HPDE6-E6E7 (cell line): Measurements from ENCODE around the gene KRT28.
A peak's percentile ranks its signal among the peaks of the same experiment; 100 is the strongest.
"Not testable (repeated sequence)": the region's sequence is repeated elsewhere in the genome, so short reads cannot be mapped to it uniquely, and the experiment has no call there.

Experiments
- DNase-seq: peaks from one replicate; pipeline ENCODE4 v3.0.0; 2011; ENCODE audit warnings: missing footprints; ENCODE audit errors: extremely low spot score

Gene KRT28

GRCh38 chr17:40818733-40819527 is 19.2 kb upstream of the KRT28 start:
- peak; percentile 49 for DNase-seq

DNA sequence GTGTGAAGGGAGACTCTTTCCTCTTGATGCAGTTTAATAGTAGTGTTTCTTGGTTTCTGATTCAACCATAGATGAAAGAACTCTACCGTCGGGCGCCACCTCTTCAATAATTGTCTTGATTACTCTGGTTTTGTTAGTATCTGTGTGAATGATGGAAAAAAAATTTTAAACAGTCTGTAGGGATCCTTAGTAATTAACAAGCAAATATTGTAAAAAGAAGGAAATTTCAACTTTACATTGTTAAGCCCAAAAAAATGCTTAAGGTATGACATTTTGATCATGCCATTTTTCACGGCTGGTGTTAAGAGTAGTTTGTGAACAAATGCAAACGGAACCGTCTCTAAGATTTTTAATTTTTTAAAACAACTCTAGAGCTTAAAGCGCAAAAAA is 18.6 kb upstream of the KRT28 start:
- no peak for DNase-seq

DNA sequence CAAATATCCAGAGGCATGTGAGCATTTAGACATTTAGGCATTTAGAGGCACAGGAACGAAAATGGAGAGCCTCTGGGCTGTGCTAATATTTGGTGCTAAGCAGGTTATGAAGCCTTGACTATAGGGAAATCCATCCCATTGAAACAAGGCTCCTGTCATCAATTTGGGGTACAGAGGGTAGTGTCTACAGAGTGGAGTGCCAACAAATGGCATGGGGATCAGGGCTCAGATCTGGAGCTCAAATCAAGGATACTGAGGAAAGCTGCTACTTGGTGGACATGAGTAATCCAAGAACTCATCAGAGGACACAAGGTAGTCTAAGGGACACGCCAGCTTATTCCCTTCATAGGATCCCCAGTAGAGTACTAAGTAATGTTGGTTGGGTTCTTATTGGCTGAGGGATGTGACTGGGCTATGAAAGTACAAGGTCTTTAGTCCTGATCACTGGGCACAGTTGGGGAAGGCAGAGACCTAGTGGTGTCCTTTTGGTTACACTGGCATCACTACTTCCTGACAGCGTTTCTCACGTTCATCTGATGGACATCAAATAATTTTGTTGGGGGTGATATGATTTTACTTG is 17.4 kb upstream of the KRT28 start:
- DNase-seq: no peak

- no peak for DNase-seq
Measured at GRCh38 chr17:40816569-40816968, 16.8 kb upstream of the KRT28 start.

GRCh38 chr17:40815381-40815780 is 15.6 kb upstream of the KRT28 start:
- no peak for DNase-seq

DNA sequence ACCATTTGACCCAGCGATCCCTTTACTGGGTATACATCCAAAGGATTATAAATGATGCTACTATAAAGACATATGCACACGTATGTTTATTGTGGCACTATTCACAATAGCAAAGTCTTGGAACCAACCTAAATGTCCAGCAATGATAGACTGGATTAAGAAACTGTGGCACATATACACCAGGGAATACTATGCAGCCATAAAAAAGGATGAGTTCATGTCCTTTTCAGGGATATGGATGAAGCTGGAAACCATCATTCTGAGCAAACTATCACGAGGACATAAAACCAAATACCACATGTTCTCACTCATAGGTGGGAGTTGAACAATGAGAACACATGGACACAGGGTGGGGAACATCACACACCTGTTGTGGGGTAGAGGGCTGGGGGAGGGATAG is 14.9 kb upstream of the KRT28 start:
- not testable (repeated sequence) for DNase-seq

DNA sequence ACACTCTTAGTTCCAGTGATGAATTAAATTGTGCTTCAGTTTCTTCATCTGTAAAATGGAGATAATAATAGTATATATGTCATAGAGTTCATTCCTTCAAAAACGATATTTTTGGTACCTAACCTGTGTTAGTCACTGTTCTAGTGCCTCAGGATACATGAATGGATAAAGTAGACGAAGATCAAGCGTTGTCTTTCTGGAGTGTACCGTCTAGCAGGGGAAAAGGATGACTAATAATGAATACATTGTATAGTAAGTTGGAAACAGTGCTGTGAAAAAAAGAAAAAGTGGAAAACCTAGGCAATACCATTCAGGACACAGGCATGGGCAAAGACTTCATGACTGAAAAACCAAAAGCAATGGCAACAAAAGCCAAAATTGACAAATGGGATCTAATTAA is 14.0 kb upstream of the KRT28 start:
- peak; percentile 66 for DNase-seq

DNA sequence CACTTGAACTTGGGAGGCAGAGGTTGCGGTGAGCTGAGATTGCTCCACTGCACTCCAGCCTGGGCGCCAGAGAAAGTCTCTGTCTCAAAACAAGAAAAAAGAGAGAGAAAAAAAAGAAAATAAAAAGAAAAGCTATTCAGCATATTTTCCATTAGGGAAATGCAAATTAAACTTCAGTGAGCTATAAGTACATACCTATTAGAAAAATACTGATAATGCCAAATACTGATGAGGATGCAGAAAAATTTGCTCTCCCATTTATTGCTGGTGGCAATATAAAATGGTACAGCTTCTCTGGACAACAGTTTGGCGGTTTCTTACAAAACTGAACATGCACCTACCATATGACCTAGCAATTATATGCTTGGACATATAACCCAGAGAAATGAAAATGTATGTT is 12.9 kb upstream of the KRT28 start:
- DNase-seq: no peak

DNA sequence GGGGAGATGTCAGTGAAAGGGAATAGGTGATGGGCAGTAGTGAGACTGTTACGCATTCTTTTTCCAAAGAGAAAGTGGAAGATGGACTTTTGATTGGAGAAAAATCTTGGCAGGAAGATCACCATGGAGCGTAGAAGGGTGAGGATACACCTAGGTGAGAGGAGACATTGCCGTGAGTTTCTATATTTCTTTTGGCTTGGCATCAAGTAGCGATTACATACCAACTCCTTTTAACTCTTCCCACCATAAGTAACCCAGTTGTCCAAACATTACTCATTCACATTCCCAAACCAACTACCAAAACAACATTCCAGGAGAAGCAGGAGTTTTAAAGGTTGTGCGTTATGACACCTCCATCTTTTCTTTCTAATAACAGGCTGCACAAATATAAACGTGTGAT is 10.7 kb upstream of the KRT28 start:
- no peak for DNase-seq

GRCh38 chr17:40809721-40810421 is 10.1 kb upstream of the KRT28 start:
- DNase-seq: no peak

DNA sequence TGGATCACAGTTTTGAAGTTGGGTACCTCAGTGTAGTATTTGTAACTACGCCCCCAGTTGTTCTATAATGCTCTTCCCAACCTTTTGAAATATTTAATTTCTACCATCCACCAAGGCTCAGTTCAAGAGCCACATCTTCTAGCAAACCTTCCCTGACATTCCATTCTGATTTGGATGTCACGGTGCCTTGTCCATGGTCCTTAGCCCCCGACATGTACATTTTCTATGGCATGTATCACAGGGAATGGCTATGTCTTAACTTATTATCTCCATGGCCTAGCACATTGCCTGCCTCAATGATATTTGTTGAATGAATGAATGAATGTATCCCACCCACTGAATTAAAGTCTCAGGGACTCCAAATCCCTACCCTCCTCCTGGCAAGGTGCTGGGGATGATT is 6.4 kb upstream of the KRT28 start:
- DNase-seq: no peak

DNA sequence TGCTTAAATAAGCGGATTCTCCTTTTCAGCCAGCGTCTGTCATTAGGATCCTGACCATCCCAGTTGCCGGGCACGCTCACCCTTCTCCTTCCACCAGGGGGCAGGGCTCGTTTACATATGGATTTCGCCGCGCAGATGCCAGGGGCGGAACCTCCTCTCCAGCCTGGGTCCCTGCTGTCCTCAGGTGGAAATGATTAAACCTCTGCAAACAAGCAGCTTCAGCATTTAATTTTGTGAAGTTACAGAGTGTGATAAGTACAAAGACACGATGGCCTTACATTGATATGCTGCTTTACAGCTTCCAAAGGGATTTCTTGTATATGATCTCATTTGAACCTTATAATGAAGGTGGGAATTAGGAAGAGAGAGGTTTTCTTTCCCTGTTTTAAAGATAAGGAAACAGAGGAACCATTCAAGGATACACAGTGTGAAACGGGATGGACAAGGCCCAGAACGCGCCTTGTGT is 3.9 kb upstream of the KRT28 start:
- peak; percentile 79 for DNase-seq

- DNase-seq: no peak
Measured at GRCh38 chr17:40801157-40801556, 1.4 kb upstream of the KRT28 start.

DNA sequence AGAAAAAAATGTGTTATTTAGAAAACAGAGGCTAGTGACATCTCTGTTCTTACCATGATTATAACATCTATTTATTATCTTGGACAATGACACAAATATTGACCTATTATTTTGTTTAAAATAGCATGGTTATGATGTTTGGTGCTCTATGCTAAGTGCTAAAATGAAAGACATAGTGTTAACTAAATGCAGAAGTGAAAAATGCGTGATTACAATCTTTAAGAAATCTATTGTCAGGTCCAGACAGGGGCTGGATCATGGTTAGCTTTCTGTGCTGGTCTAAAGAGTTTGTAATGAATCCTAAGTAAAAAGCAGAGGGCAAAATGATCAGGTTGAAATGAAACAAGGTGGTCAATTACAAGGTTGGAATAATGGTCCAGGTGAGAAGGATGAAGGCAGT is 622 bp upstream of the KRT28 start:
- DNase-seq: no peak

GRCh38 chr17:40796846-40797245 is 2.9 kb downstream of the KRT28 start:
- no peak for DNase-seq

GRCh38 chr17:40795019-40795667 is 4.6 kb downstream of the KRT28 start:
- DNase-seq: no peak

DNA sequence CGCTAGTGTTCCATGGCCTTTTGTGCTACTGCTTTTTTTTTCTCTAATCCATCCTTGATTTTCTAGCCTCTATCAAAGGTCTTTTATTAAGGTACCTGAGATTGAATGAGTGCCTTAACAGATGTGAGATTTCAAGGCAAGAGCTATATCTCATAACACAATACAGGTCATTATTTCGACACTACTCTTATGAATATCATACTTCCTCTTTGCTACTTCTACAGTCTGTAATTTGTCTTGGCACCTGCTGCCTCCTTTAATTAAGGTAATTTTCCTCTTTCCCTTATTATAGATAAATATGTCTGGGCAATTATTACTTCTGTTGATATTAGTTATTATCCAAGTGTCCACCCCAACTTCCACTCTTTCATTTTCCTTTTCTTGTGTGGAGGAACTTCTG is 5.3 kb downstream of the KRT28 start:
- DNase-seq: no peak

- no peak for DNase-seq
Measured at GRCh38 chr17:40793832-40794231, 5.9 kb downstream of the KRT28 start.

GRCh38 chr17:40791787-40792436 is 7.8 kb downstream of the KRT28 start:
- peak; percentile 21 for DNase-seq

DNA sequence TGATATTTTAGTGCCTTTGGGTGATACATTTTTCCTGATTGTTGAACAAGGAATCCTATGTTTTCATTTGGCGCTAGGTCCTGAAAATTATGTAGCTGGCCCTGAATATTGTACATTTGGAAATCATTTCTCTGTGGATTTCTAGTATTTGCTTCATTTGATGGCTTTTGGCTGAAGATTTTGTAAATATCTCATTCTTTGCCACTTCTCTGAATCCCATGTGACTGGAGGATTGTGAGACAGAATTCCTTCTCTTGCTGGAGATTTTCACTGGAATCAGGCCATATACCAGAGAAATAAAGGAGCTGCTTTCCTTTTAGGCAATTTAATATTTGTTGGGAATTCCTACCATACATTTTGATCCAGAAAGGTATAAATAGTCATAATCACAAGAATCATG is 8.6 kb downstream of the KRT28 start:
- no peak for DNase-seq

DNA sequence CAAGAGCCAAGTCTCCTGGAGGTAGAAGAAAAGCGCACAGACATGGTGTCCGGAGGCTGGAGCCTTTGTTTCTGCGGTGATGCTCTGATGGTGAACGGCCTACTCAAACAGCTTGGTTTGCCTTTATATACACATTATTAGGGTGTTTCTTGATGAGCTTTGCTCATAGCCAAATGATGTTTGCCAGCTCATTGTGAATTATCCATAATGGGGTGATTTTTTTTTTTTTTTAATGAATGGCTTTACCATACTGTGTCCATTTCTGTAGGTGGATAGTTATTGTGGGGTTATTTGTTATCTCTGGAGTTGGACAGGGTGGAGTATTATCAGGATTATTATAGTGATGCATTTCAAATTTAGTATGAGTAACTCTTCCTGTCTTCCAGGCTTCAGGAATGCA is 17.3 kb downstream of the KRT28 start, which contains the start of gene KRT27:
Gene KRT27 (minus strand): TSS at position 101 of the 400 bp plus-strand sequence. CDS start 57 bp downstream, at position 44.
- DNase-seq: no peak
